ENCODE data around the gene BCL2L12.

Gene BCL2L12

DNA sequence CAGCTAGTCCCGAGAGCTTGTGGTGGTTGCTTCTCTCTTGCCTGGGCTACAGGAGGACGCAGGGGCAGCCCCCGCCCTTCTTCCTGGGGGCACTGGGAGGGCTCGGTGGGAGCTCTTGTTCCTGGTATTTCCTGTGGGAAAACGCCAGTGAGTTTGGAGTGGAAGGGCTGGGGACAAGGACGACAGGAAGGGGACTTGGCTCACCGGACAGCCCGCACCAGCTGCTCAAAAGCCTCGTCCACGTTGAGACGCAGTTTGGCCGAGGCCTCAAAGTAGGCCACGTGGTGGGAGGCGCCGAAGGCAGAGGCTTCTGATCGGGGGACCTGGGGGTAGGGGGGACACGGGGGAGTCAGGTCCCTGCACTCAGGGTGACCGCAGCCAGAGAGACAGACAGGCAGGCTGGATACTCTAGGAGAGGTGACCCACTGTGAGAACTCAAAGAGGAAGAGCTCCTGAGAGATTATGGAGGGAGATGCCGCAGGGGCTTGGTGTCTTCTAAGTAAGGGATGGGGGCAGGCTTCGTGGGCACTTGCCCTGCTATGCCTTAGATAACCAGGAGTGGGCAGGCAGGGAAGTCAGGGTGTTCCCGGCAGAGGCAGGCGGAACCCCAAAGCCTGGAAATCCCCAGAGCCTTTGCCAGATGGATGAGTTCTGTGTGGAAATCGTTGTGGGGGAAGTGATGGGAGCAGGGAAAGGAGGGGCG lies 30.1 kb upstream of the BCL2L12 start:
- H3K79me2 ChIP-seq (ENCODE audit: insufficient read depth, low read length), result no peaks in the 10 kb centered on the region
- H3K27me3 ChIP-seq (ENCODE audit: low read length), result no peaks in the 10 kb centered on the region
- no peak overlapping the region for H3K4me3 ChIP-seq (ENCODE audit: insufficient read depth, low read length, poor library complexity, severe bottlenecking)
- no peak overlapping the region for H2AFZ ChIP-seq (ENCODE audit: low read depth, low read length, severe bottlenecking)
- H3K9me2 ChIP-seq (replicated peaks; ENCODE audit: insufficient read depth, low read length), result no peaks in the 10 kb centered on the region
- H3K4me2 ChIP-seq (ENCODE audit: low read depth, low read length, poor library complexity, severe bottlenecking), result no peak overlapping the region
- no peak overlapping the region for H3K9ac ChIP-seq (ENCODE audit: low read length)
- H3K27ac ChIP-seq (ENCODE audit: low read depth, low read length), result no peak overlapping the region
- no peak for TF ChIP-seq EZH2phosphoT487 (conservative IDR thresholded peaks at IDR 0.05; ENCODE audit: low read length)
- TF ChIP-seq, protein P1, sequence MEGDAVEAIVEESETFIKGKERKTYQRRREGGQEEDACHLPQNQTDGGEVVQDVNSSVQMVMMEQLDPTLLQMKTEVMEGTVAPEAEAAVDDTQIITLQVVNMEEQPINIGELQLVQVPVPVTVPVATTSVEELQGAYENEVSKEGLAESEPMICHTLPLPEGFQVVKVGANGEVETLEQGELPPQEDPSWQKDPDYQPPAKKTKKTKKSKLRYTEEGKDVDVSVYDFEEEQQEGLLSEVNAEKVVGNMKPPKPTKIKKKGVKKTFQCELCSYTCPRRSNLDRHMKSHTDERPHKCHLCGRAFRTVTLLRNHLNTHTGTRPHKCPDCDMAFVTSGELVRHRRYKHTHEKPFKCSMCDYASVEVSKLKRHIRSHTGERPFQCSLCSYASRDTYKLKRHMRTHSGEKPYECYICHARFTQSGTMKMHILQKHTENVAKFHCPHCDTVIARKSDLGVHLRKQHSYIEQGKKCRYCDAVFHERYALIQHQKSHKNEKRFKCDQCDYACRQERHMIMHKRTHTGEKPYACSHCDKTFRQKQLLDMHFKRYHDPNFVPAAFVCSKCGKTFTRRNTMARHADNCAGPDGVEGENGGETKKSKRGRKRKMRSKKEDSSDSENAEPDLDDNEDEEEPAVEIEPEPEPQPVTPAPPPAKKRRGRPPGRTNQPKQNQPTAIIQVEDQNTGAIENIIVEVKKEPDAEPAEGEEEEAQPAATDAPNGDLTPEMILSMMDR (IDR thresholded peaks at IDR 0.05; ENCODE audit: insufficient read depth, low read length, poor library complexity, severe bottlenecking), result no peak
- no peaks in the 10 kb centered on the region for H3K9me3 ChIP-seq (ENCODE audit: insufficient read depth, low read length)
- no peaks in the 10 kb centered on the region for H4K20me1 ChIP-seq (ENCODE audit: low read depth, low read length)
- 0 out of 2 replicates have a peak, but pooled peaks cover 1% of the 10 kb centered on the region for H3F3A ChIP-seq (ENCODE audit: insufficient read depth)
- H3K36me3 ChIP-seq (ENCODE audit: low read length), result no peaks in the 10 kb centered on the region

- H3K4me2 ChIP-seq (ENCODE audit: low read depth, low read length, poor library complexity, severe bottlenecking), result no peak overlapping the region
- no peak overlapping the region for H3K9ac ChIP-seq (ENCODE audit: low read length)
- H2AFZ ChIP-seq (ENCODE audit: low read depth, low read length, severe bottlenecking), result no peak overlapping the region
- no peak overlapping the region for H3K27ac ChIP-seq (ENCODE audit: low read depth, low read length)
- no peak overlapping the region for H3K4me3 ChIP-seq (ENCODE audit: insufficient read depth, low read length, poor library complexity, severe bottlenecking)
- no peaks in the 10 kb centered on the region for H3K79me2 ChIP-seq (ENCODE audit: insufficient read depth, low read length)
- no peaks in the 10 kb centered on the region for H3K27me3 ChIP-seq (ENCODE audit: low read length)
- H3K36me3 ChIP-seq (ENCODE audit: low read length), result no peaks in the 10 kb centered on the region
- H3K9me2 ChIP-seq (replicated peaks; ENCODE audit: insufficient read depth, low read length), result no peaks in the 10 kb centered on the region
- no peaks in the 10 kb centered on the region for H4K20me1 ChIP-seq (ENCODE audit: low read depth, low read length)
- H3K9me3 ChIP-seq (ENCODE audit: insufficient read depth, low read length), result no peaks in the 10 kb centered on the region
- TF ChIP-seq, protein P1 (IDR thresholded peaks at IDR 0.05; ENCODE audit: insufficient read depth, low read length, poor library complexity, severe bottlenecking), result no peak
- TF ChIP-seq EZH2phosphoT487 (conservative IDR thresholded peaks at IDR 0.05; ENCODE audit: low read length), result no peak
- 0 out of 2 replicates have a peak, but pooled peaks cover 8% of the 10 kb centered on the region for H3F3A ChIP-seq (ENCODE audit: insufficient read depth)
Observed at GRCh38 chr19:49636233-49636932, 29.4 kb upstream of the BCL2L12 start.

- Histone ChIP-seq H3K9ac (ENCODE audit: low read length) (no peak overlapping the region), H3K27me3 (ENCODE audit: low read length) (no peaks in the 10 kb centered on the region), H3K9me2 (replicated peaks; ENCODE audit: insufficient read depth, low read length) (no peaks in the 10 kb centered on the region), H3K4me3 (ENCODE audit: insufficient read depth, low read length, poor library complexity, severe bottlenecking) (no peak overlapping the region), H3K4me2 (ENCODE audit: low read depth, low read length, poor library complexity, severe bottlenecking) (no peak overlapping the region), H4K20me1 (ENCODE audit: low read depth, low read length) (no peaks in the 10 kb centered on the region), H2AFZ (ENCODE audit: low read depth, low read length, severe bottlenecking) (no peak overlapping the region), H3K27ac (ENCODE audit: low read depth, low read length) (no peak overlapping the region), H3K36me3 (ENCODE audit: low read length) (no peaks in the 10 kb centered on the region), H3K79me2 (ENCODE audit: insufficient read depth, low read length) (peaks cover 8% of the 10 kb centered on the region; the same call in 1 of the 2 replicates), H3K9me3 (ENCODE audit: insufficient read depth, low read length) (no peaks in the 10 kb centered on the region), H3F3A (ENCODE audit: insufficient read depth) (0 out of 2 replicates have a peak, but pooled peaks cover 12% of the 10 kb centered on the region)
- no peak for TF ChIP-seq EZH2phosphoT487 (conservative IDR thresholded peaks at IDR 0.05; ENCODE audit: low read length)
- TF ChIP-seq, protein P1 (IDR thresholded peaks at IDR 0.05; ENCODE audit: insufficient read depth, low read length, poor library complexity, severe bottlenecking), result no peak
Observed at GRCh38 chr19:49637821-49638738, 27.7 kb upstream of the BCL2L12 start.
